Retinal pigment epithelial cell (primary cell): ENCODE measurements around the gene ROBO1.

Source experiments
- DNase-seq: peaks from one replicate; pipeline ENCODE4 v3.0.0-alpha.2; 2010; ENCODE audit warnings: low read depth
- H3K4me3 ChIP-seq: 2 replicates; pipeline ENCODE4 v1.5.1; 2011; ENCODE audit warnings: mild to moderate bottlenecking, low read length, control low read depth, moderate library complexity
- CTCF ChIP-seq: conservative IDR thresholded peaks from 2 replicates; pipeline ENCODE4 v1.5.1; 2011; ENCODE audit warnings: low read depth, low read length, control low read depth, inconsistent platforms

ROBO1 gene

GRCh38 chr3:79258479-79258878 is 509.3 kb downstream of the ROBO1 start:
- DNase-seq = no peak
- H3K4me3 ChIP-seq = no peak overlapping the region
- TF ChIP-seq CTCF = no peak

DNA sequence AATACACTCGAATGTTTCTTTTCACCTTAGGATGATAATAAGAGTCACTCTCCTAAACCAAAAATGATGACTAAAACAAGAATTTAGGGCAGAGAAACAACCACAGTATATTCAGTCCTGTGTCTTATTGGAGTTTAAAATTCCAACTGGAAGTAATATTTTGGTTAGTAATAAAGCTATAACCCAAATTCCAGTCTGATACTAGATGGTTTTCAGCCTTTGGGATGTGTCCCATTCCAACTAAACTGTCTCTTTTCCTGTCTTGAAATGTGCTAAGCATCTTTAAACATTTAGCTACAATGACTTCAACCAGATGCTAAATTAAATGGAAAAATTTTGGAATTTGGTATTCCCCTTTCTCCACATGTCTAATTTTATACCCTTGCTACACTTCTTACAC is 510.0 kb downstream of the ROBO1 start:
- no peak for DNase-seq
- TF ChIP-seq CTCF = no peak

DNA sequence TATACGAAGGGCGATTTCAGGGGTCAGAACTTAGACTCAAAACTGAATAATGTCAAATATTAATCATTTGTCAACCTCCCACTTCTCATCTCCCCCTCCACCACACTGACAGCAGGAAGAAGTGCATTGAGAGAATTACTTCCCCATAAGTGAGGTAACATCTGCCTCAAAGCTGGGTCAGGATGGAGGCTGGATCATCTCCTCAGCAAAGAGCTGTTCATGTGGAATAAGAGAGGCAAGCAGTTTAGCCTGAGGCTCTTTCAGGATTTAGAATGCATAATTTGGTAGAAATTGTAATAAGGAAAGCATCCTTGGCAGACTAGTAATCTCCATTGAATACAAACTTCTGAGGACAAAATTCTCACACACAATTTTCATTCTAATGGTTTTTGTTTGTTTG is 512.1 kb downstream of the ROBO1 start:
- H3K4me3 ChIP-seq = no peak overlapping the region
- DNase-seq = no peak
- no peak for TF ChIP-seq CTCF

More for the DNA sequence above, 510.0 kb downstream of the ROBO1 start:
- no peak overlapping the region for H3K4me3 ChIP-seq

GRCh38 chr3:79255292-79255691 is 512.5 kb downstream of the ROBO1 start:
- H3K4me3 ChIP-seq = no peak overlapping the region
- TF ChIP-seq CTCF = no peak

DNA sequence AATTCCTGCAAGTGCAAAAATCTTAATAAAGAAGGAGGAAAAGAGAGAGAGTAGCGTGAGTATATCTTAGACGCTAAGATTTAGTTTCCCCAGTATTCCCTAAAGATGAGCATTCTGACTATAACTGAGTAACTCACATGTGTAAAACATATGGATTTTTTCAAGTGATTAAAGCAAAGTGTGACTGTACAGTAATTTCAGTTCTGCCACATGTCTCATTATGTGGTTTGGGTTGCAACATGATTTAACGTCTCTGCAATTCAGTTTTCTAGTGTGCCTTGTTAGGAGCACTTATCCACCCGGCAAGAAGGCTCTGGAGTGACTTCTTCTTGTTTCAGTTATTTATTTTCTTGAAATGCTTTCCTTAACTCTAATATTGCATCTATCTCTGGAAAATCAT is 514.1 kb downstream of the ROBO1 start:
- DNase-seq = no peak
- TF ChIP-seq CTCF = no peak
- H3K4me3 ChIP-seq = no peak overlapping the region

More at GRCh38 chr3:79255292-79255691, 512.5 kb downstream of the ROBO1 start:
- no peak for DNase-seq

DNA sequence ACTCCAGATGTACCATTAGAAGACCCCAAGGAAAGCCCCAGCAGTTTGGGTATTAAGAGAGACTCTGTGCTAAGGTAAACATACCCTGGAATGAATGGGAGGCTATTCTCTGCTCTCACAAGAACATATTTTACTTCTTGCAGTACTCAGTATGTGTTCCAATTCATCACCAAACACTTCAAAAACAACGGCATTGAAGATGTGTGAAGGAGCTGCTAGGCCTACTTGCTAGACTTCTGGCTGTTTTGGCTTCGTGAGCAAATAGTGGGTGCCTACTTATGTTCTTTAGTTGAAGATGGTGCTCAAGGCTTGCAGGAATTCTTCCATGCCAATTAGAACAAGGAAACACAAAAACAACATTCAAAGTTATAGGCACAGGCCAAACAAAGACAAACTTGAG is 514.5 kb downstream of the ROBO1 start:
- H3K4me3 ChIP-seq = no peak overlapping the region
- TF ChIP-seq CTCF = no peak
- no peak for DNase-seq

DNA sequence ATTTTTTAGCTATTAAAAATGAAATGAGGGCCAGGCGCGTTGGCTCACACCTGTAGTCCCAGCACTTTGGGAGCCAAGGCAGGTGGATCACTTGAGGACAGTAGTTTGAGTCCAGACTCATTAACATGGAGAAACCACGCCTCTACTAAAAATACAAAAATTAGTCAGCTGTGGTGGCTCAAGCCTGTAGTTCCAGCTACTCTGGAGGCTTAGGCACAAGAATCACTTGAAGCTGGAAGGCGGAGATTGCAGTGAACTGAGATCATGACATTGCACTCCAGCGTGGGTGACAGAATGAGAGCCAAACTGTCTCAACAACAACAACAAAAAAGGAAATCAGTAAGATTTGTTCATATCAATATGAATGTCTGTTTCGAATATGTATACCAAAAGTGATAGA is 517.1 kb downstream of the ROBO1 start:
- DNase-seq = no peak

More for the DNA sequence above, 517.1 kb downstream of the ROBO1 start:
- no peak overlapping the region for H3K4me3 ChIP-seq
- TF ChIP-seq CTCF = no peak
